CD14-positive monocyte (primary cell): Measurements from ENCODE around the gene CLDN22. TPM values are rescaled to one million over a fixed set of nuclear protein-coding genes. Genes with fewer than 3 reads are reported as not detected.
A peak's percentile ranks its signal among the peaks of the same experiment; 100 is the strongest.

Source experiments
- DNase-seq, 3 donors: peaks; one replicate each; pipeline ENCODE4 v3.0.0-alpha.2; 2011 to 2022
- H2AFZ ChIP-seq: 2 replicates; pipeline ENCODE4 v1.6.0; 2012; ENCODE audit warnings: mild to moderate bottlenecking, low read depth, low read length, inconsistent platforms; ENCODE audit not compliant: insufficient read depth, poor library complexity, severe bottlenecking
- H3K27ac ChIP-seq, 2 donors: 1 replicate in 1 of 2; 2 replicates in 1 of 2; pipeline ENCODE4 v1.5.1; 2012 to 2013; ENCODE audit warnings: low read length in 2 of 2, control low read depth in 1 of 2, inconsistent platforms in 1 of 2, low read depth in 1 of 2, mild to moderate bottlenecking in 1 of 2
- H3K27me3 ChIP-seq, 2 donors: one replicate each; pipeline versions ENCODE4 v1.6.0 to v1.6.1; 2011 to 2013; ENCODE audit warnings: low read length in 2 of 2; ENCODE audit not compliant: control insufficient read depth in 2 of 2, insufficient read depth in 2 of 2
- H3K36me3 ChIP-seq, 2 donors: replicated peaks in 1 of 2; 1 replicate in 1 of 2; 2 replicates in 1 of 2; pipeline versions ENCODE4 v1.5.1 to v1.6.1; 2012 to 2013; ENCODE audit warnings: low read length in 2 of 2, control low read depth in 1 of 2, inconsistent platforms in 1 of 2, mild to moderate bottlenecking in 1 of 2; ENCODE audit not compliant: insufficient read depth in 2 of 2, control insufficient read depth in 1 of 2
- H3K4me1 ChIP-seq, 2 donors: 1 replicate in 1 of 2; 2 replicates in 1 of 2; pipeline versions ENCODE4 v1.5.1 to v1.6.1; 2012 to 2013; ENCODE audit warnings: low read length in 2 of 2, control low read depth in 1 of 2, inconsistent platforms in 1 of 2, mild to moderate bottlenecking in 1 of 2, moderate library complexity in 1 of 2; ENCODE audit not compliant: insufficient read depth in 2 of 2, control insufficient read depth in 1 of 2
- H3K4me2 ChIP-seq: replicated peaks from 2 replicates; pipeline ENCODE3; 2012; ENCODE audit warnings: low read length, moderate library complexity, mild to moderate bottlenecking; ENCODE audit not compliant: poor library complexity, severe bottlenecking; ENCODE audit errors: extremely low read depth
- H3K4me3 ChIP-seq, 3 experiments: fragments of 200-600 bp in 1 of 3; sonication (generic) in 1 of 3; replicated peaks in 1 of 3; 1 replicate in 2 of 3; 2 replicates in 1 of 3; pipeline ENCODE4 v1.5.1; 2011 to 2013; ENCODE audit warnings: low read length in 3 of 3, mild to moderate bottlenecking in 3 of 3, control low read depth in 2 of 3, low read depth in 2 of 3, inconsistent platforms in 1 of 3, moderate library complexity in 1 of 3
- H3K79me2 ChIP-seq: 2 replicates; pipeline ENCODE4 v1.6.0; 2012; ENCODE audit warnings: mild to moderate bottlenecking, control low read depth, inconsistent platforms, low read length, moderate library complexity; ENCODE audit not compliant: insufficient read depth
- H3K9ac ChIP-seq: 2 replicates; pipeline ENCODE4 v1.6.0; 2017; ENCODE audit warnings: low read length, mild to moderate bottlenecking; ENCODE audit not compliant: insufficient read depth, poor library complexity, severe bottlenecking
- H3K9me3 ChIP-seq, 2 donors: replicated peaks in 1 of 2; 1 replicate in 1 of 2; 2 replicates in 1 of 2; pipeline versions ENCODE4 v1.5.1 to v1.6.1; 2012 to 2013; ENCODE audit warnings: low read length in 2 of 2, control low read depth in 1 of 2; ENCODE audit not compliant: control insufficient read depth in 1 of 2, insufficient read depth in 1 of 2
- H4K20me1 ChIP-seq: 2 replicates; pipeline ENCODE4 v1.6.0; 2012; ENCODE audit warnings: mild to moderate bottlenecking, low read length, control low read depth, moderate library complexity; ENCODE audit not compliant: insufficient read depth
- H3K27ac Mint-ChIP-seq, 7 donors: one replicate each; pipeline ENCODE4 v1.8.0; 2020; ENCODE audit warnings: mild to moderate bottlenecking in 7 of 7, mixed read lengths in 7 of 7, moderate library complexity in 6 of 7, inconsistent platforms in 2 of 7
- H3K27me3 Mint-ChIP-seq, 3 donors: one replicate each; pipeline ENCODE4 v1.8.0; 2021 to 2022; ENCODE audit warnings: low read depth in 3 of 3, mild to moderate bottlenecking in 3 of 3, mixed read lengths in 3 of 3, moderate library complexity in 3 of 3, inconsistent platforms in 1 of 3
- H3K36me3 Mint-ChIP-seq, 2 donors: one replicate each; pipeline ENCODE4 v1.8.0; 2020; ENCODE audit warnings: mixed read lengths in 2 of 2, inconsistent platforms in 1 of 2, mild to moderate bottlenecking in 1 of 2
- H3K4me1 Mint-ChIP-seq: one replicate; pipeline ENCODE4 v1.8.0; 2020; ENCODE audit warnings: mild to moderate bottlenecking, mixed read lengths
- H3K4me3 Mint-ChIP-seq, 2 donors: one replicate each; pipeline ENCODE4 v1.8.0; 2020; ENCODE audit warnings: mild to moderate bottlenecking in 2 of 2, mixed read lengths in 2 of 2, moderate library complexity in 1 of 2
- H3K9me3 Mint-ChIP-seq, 7 donors: one replicate each; pipeline ENCODE4 v1.8.0; 2020 to 2022; ENCODE audit warnings: mixed read lengths in 7 of 7, mild to moderate bottlenecking in 6 of 7, moderate library complexity in 6 of 7, inconsistent platforms in 2 of 7
- CTCF ChIP-seq: fragments of 200-600 bp; IDR thresholded peaks from one replicate; pipeline ENCODE4 v1.8.0; 2022; ENCODE audit warnings: antibody characterized with exemption, mild to moderate bottlenecking
- WGBS: methylation state at CpG from one replicate; pipeline ENCODE4 v1.1.5; 2013; ENCODE audit warnings: missing lambda C conversion rate; ENCODE audit not compliant: insufficient coverage; 5-methylcytosine and 5-hydroxymethylcytosine counted together
- intact Hi-C, 2 donors: fragments of 100-400 bp; cut with micrococcal nuclease; formaldehyde crosslinking; loops; one replicate each; pipeline versions ENCODE4 v1.15.0 to v1.15.1; 2023
- polyA plus RNA-seq, 3 donors: library from polyadenylated mRNA; depleted of rRNA in 1 of 3; unstranded in 2 of 3; stranded (reverse) in 1 of 3; fragments of 300-500 nt in 2 of 3; fragments of >200 nt in 1 of 3; fragmentation: Illumina TruSeq in 2 of 3; gene quantifications; 1 replicate in 2 of 3; 2 replicates in 1 of 3; pipeline ENCODE4 v1.2.3, GENCODE V29; 2012 to 2021

The CLDN22 gene
- polyA plus RNA-seq, 3 donors, result not detected

- Histone ChIP-seq H3K27me3 (peaks cover 0 to 7% of the 10 kb centered on the region in 2 donors), H4K20me1 (no peaks in the 10 kb centered on the region), H2AFZ (no peak overlapping the region), H3K4me3 (no peak overlapping the region), H3K79me2 (no peaks in the 10 kb centered on the region), H3K36me3 (no peaks in the 10 kb centered on the region), H3K9ac (no peak overlapping the region), H3K27ac (no peak overlapping the region), H3K4me1 (peaks cover 13 to 18% of the 10 kb centered on the region in 2 donors), H3K4me2 (no peak overlapping the region), H3K9me3 (no peaks in the 10 kb centered on the region)
- no peak overlapping the region for H3K27ac Mint-ChIP-seq
- no peak for DNase-seq
- peaks cover 19% of the 10 kb centered on the region for H3K4me1 Mint-ChIP-seq
- TF ChIP-seq CTCF, result no peak
- 100% methylated on average over 2 of the region's 7 CpGs for WGBS
- H3K27me3 Mint-ChIP-seq, result peaks cover 10 to 27% (median 12%) of the 10 kb centered on the region in 3 donors
- peaks cover 0 to 2% (median 0%) of the 10 kb centered on the region in 7 donors for H3K9me3 Mint-ChIP-seq
- H3K36me3 Mint-ChIP-seq, result no peaks in the 10 kb centered on the region
- intact Hi-C loops, result no loop called here
- H3K4me3 Mint-ChIP-seq, result no peak overlapping the region
These were observed 23.7 kb upstream of the CLDN22 start for GRCh38 chr4:183343730-183344129.

GRCh38 chr4:183342541-183343533, 22.8 kb upstream of the CLDN22 start:
- 21% methylated on average over 34 of the region's 40 CpGs for WGBS
- peaks cover 0 to 7% of the 10 kb centered on the region in 2 donors for H3K27me3 ChIP-seq
- DNase-seq, result no peak
- intact Hi-C loops, result no loop called here
- H3K9ac ChIP-seq, result no peak overlapping the region
- Mint-ChIP-seq H3K4me1 (peaks cover 10% of the 10 kb centered on the region), H3K4me3 (peak overlapping the region in 1 of 2 donors; percentile 26), H3K9me3 (peaks cover 0 to 4% (median 0%) of the 10 kb centered on the region in 7 donors), H3K36me3 (no peaks in the 10 kb centered on the region), H3K27ac (no peak overlapping the region), H3K27me3 (peaks cover 10 to 27% (median 13%) of the 10 kb centered on the region in 3 donors)
- H3K4me3 ChIP-seq, result peak overlapping the region in 1 of 3 experiments; percentile 17
- TF ChIP-seq CTCF, result no peak
- H4K20me1 ChIP-seq, result no peaks in the 10 kb centered on the region
- H3K9me3 ChIP-seq, result no peaks in the 10 kb centered on the region
- H3K36me3 ChIP-seq, result no peaks in the 10 kb centered on the region
- H3K79me2 ChIP-seq, result no peaks in the 10 kb centered on the region
- H3K4me2 ChIP-seq, result peak overlapping the region; percentile 19
- H2AFZ ChIP-seq, result peak overlapping the region; percentile 67
- peaks cover 6 to 9% of the 10 kb centered on the region in 2 donors for H3K4me1 ChIP-seq
- H3K27ac ChIP-seq, result no peak overlapping the region
